K562 (cell line): Measurements from ENCODE around the gene PSMD4. TPM values are rescaled to one million over a fixed set of nuclear protein-coding genes. Genes with fewer than 3 reads are reported as not detected.

Experiments
- DNMT1 ChIP-seq: fragments of 450-650 bp; IDR thresholded peaks from 2 replicates; pipeline ENCODE4 v1.6.1; 2016; ENCODE audit warnings: antibody characterized with exemption, mild to moderate bottlenecking
- ETV6 ChIP-seq, 3 experiments: fragments of 150-350 bp in 1 of 3; sonication (generic) in 1 of 3; formaldehyde crosslinking in 1 of 3; IDR thresholded peaks; 2 replicates each; pipeline versions ENCODE4 v1.6.1 to v1.8.0; 2014 to 2022; ENCODE audit warnings: borderline replicate concordance in 2 of 3, low read depth in 2 of 3, antibody characterized with exemption in 1 of 3, low read length in 1 of 3, mild to moderate bottlenecking in 1 of 3, missing genetic modification reagents in 1 of 3
- HNRNPLL ChIP-seq: fragments of 200-400 bp; formaldehyde crosslinking; IDR thresholded peaks from 2 replicates; pipeline ENCODE4 v1.6.1; 2017; ENCODE audit warnings: low read length, low read depth, mild to moderate bottlenecking; ENCODE audit not compliant: poor library complexity, severe bottlenecking
- TGIF2 ChIP-seq: sonication (generic); formaldehyde crosslinking; IDR thresholded peaks from 2 replicates; pipeline ENCODE4 v1.8.1; 2022; ENCODE audit warnings: mild to moderate bottlenecking, missing genetic modification reagents, moderate library complexity
- TRIM28 ChIP-seq: fragments of 450-650 bp; IDR thresholded peaks from 2 replicates; pipeline ENCODE4 v1.6.1; 2017
- ZFPM2 ChIP-seq: fragments of 250-450 bp; sonication (Bioruptor Pico); IDR thresholded peaks from 2 replicates; pipeline ENCODE4 v1.5.1; 2022; ENCODE audit warnings: mild to moderate bottlenecking
- ZNF79 ChIP-seq: fragments of 250-450 bp; sonication (Bioruptor Pico); IDR thresholded peaks from 2 replicates; pipeline ENCODE4 v1.4.0; 2020; ENCODE audit warnings: low read depth, mild to moderate bottlenecking, moderate library complexity
- polyA plus RNA-seq, 8 experiments: library from polyadenylated mRNA; depleted of rRNA in 4 of 8; stranded (reverse) in 5 of 8; unstranded in 3 of 8; fragments of >200 nt; fragmentation: Nextera tagmentation in 2 of 8; fragmentation: Illumina TruSeq in 1 of 8; extraction: Ambion mirVana in 2 of 8; extraction: Trizol in 1 of 8; gene quantifications; 2 replicates each; pipeline versions ENCODE4 v1.2.1 to v1.2.3, GENCODE V29; 2011 to 2014; ENCODE audit warnings: inconsistent platforms in 1 of 8, missing spikeins in 1 of 8
- total RNA-seq, 7 experiments: library from RNA; depleted of rRNA in 6 of 7; stranded (reverse); fragments of >200 nt in 6 of 7; fragmentation: Illumina TruSeq in 2 of 7; extraction: Trizol in 2 of 7; gene quantifications; 2 replicates each; pipeline versions ENCODE4 v1.2.1 to v1.2.3, GENCODE V29; 2011 to 2021; ENCODE audit warnings: low replicate concordance in 1 of 7
- TF ChIP-seq, protein P1 (sequence below): fragments of 250-450 bp; sonication (Bioruptor Pico); IDR thresholded peaks from 2 replicates; pipeline ENCODE4 v1.5.0; 2021; ENCODE audit warnings: mild to moderate bottlenecking, borderline replicate concordance
- TF ChIP-seq, protein P2 (sequence below), 3 experiments: IDR thresholded peaks in 2 of 3; conservative IDR thresholded peaks in 1 of 3; 2 replicates each; pipeline ENCODE4 v1.5.1; 2011 to 2012; ENCODE audit warnings: low read length in 3 of 3, mild to moderate bottlenecking in 3 of 3, control low read depth in 2 of 3, improper control_type of control experiment in 1 of 3, inconsistent platforms in 1 of 3, low read depth in 1 of 3, mixed read lengths in 1 of 3, moderate library complexity in 1 of 3; ENCODE audit not compliant: insufficient read depth in 2 of 3
- TF ChIP-seq, protein P3 (sequence below): fragments of 250-450 bp; sonication (Bioruptor Pico); IDR thresholded peaks from 2 replicates; pipeline ENCODE4 v1.8.0; 2021; ENCODE audit warnings: moderate library complexity, mild to moderate bottlenecking, inconsistent platforms
- TF ChIP-seq, protein P4 (sequence below), 2 experiments: fragments of 450-650 bp in 1 of 2; sonication (generic) in 1 of 2; formaldehyde crosslinking in 1 of 2; IDR thresholded peaks; 2 replicates each; pipeline versions ENCODE4 v1.7.1 to v1.9.0; 2016 to 2022; ENCODE audit warnings: inconsistent platforms in 1 of 2, mild to moderate bottlenecking in 1 of 2, missing genetic modification reagents in 1 of 2

The PSMD4 gene
- total and polyA plus RNA-seq, 9 of the 15 experiments (the other 6 are each of a cell fraction or from before 2014, with no cell fraction given) = 194 to 353 (median 295) TPM

DNA sequence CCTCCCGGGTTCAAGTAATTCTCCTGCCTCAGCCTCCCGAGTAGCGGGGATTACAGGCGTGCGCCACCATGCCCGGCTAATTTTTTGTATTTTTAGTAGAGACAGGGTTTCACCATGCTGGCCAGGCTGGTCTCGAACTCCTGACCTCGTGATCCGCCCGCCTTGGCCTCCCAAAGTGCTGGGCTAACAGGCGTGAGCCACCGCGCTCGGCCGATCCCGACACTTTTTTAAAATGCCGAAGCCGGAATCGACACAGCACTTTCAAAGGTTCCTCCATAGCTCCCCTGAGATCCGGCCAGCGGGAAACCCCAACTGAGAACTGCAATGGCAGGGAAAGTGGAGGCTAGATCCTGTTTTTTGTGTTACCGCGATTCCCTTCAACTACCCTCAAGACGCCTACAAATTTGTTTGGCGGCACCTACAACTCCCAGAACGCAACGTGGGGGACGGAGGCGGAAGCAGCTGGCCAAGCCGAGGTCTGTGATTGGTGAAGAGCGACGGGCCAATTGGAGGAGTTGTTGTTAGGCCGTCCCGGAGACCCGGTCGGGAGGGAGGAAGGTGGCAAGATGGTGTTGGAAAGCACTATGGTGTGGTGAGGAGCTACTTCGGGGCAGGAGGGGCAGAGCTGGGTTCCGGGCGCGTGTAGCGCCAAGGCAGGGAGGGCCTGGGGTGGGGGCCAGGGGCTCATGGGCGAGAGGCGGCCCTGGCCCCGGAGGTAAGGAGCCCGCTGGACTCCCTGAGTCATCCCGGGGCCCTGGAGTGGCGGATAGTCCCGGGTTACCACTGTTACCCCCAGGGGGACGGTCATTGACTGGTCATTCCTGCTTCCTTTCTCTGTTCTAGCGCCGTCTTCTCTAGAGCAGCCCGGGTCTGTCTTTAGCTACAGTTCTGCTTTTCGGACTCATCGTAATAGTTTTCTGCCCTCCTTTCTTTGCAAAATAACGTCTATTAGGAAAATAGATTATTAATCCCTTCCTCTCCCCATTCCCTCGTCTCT lies at the start of gene PSMD4 (continued):
- no peak for TF ChIP-seq ZNF79 (CRISPR knock-in tag)
- TF ChIP-seq HNRNPLL = peak; percentile 73
- TF ChIP-seq DNMT1 = no peak
- no peak for TF ChIP-seq ZFPM2
- TF ChIP-seq, protein P1, sequence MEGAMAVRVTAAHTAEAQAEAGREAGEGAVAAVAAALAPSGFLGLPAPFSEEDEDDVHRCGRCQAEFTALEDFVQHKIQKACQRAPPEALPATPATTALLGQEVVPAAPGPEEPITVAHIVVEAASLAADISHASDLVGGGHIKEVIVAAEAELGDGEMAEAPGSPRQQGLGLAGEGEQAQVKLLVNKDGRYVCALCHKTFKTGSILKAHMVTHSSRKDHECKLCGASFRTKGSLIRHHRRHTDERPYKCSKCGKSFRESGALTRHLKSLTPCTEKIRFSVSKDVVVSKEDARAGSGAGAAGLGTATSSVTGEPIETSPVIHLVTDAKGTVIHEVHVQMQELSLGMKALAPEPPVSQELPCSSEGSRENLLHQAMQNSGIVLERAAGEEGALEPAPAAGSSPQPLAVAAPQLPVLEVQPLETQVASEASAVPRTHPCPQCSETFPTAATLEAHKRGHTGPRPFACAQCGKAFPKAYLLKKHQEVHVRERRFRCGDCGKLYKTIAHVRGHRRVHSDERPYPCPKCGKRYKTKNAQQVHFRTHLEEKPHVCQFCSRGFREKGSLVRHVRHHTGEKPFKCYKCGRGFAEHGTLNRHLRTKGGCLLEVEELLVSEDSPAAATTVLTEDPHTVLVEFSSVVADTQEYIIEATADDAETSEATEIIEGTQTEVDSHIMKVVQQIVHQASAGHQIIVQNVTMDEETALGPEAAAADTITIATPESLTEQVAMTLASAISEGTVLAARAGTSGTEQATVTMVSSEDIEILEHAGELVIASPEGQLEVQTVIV (CRISPR knock-in tag) = no peak
- TF ChIP-seq, protein P2, sequence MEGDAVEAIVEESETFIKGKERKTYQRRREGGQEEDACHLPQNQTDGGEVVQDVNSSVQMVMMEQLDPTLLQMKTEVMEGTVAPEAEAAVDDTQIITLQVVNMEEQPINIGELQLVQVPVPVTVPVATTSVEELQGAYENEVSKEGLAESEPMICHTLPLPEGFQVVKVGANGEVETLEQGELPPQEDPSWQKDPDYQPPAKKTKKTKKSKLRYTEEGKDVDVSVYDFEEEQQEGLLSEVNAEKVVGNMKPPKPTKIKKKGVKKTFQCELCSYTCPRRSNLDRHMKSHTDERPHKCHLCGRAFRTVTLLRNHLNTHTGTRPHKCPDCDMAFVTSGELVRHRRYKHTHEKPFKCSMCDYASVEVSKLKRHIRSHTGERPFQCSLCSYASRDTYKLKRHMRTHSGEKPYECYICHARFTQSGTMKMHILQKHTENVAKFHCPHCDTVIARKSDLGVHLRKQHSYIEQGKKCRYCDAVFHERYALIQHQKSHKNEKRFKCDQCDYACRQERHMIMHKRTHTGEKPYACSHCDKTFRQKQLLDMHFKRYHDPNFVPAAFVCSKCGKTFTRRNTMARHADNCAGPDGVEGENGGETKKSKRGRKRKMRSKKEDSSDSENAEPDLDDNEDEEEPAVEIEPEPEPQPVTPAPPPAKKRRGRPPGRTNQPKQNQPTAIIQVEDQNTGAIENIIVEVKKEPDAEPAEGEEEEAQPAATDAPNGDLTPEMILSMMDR (IDR thresholded peaks at IDR 0.05 in 2 of 3, conservative IDR thresholded peaks at IDR 0.05 in 1 of 3; ENCODE audit: insufficient read depth in 2 of 3, low read depth in 1 of 3, low read length in 3 of 3) = no peak
- TF ChIP-seq ETV6 (IDR thresholded peaks at IDR 0.05; ENCODE audit: borderline replicate concordance in 1 of 2, low read depth in 2 of 2, low read length in 1 of 2) = no peak
- TF ChIP-seq ETV6 (CRISPR knock-in tag; IDR thresholded peaks at IDR 0.05; ENCODE audit: borderline replicate concordance) = no peak
- peak; percentile 50; the same call in 1 of the 2 replicates for TF ChIP-seq TRIM28
- TF ChIP-seq, protein P3, sequence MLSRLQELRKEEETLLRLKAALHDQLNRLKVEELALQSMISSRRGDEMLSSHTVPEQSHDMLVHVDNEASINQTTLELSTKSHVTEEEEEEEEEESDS (CRISPR knock-in tag) = no peak
- TF ChIP-seq, protein P4, sequence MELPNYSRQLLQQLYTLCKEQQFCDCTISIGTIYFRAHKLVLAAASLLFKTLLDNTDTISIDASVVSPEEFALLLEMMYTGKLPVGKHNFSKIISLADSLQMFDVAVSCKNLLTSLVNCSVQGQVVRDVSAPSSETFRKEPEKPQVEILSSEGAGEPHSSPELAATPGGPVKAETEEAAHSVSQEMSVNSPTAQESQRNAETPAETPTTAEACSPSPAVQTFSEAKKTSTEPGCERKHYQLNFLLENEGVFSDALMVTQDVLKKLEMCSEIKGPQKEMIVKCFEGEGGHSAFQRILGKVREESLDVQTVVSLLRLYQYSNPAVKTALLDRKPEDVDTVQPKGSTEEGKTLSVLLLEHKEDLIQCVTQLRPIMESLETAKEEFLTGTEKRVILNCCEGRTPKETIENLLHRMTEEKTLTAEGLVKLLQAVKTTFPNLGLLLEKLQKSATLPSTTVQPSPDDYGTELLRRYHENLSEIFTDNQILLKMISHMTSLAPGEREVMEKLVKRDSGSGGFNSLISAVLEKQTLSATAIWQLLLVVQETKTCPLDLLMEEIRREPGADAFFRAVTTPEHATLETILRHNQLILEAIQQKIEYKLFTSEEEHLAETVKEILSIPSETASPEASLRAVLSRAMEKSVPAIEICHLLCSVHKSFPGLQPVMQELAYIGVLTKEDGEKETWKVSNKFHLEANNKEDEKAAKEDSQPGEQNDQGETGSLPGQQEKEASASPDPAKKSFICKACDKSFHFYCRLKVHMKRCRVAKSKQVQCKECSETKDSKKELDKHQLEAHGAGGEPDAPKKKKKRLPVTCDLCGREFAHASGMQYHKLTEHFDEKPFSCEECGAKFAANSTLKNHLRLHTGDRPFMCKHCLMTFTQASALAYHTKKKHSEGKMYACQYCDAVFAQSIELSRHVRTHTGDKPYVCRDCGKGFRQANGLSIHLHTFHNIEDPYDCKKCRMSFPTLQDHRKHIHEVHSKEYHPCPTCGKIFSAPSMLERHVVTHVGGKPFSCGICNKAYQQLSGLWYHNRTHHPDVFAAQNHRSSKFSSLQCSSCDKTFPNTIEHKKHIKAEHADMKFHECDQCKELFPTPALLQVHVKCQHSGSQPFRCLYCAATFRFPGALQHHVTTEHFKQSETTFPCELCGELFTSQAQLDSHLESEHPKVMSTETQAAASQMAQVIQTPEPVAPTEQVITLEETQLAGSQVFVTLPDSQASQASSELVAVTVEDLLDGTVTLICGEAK (IDR thresholded peaks at IDR 0.05) = peak; percentile 95
- TF ChIP-seq, protein P4 (CRISPR knock-in tag; IDR thresholded peaks at IDR 0.05) = no peak
- TF ChIP-seq TGIF2 (CRISPR knock-in tag) = no peak
